H7 (cell line): ENCODE measurements around the gene KRTAP5-7. TPM values are rescaled to one million over a fixed set of nuclear protein-coding genes. Genes with fewer than 3 reads are reported as not detected.
A peak's percentile ranks its signal among the peaks of the same experiment; 100 is the strongest.
"Not testable (repeated sequence)": the region's sequence is repeated elsewhere in the genome, so short reads cannot be mapped to it uniquely, and the experiment has no call there.

Experiments used
- DNase-seq: peaks from one replicate; pipeline ENCODE4 v3.0.0; 2012
- H3K27me3 ChIP-seq: 2 replicates; pipeline ENCODE4 v1.6.0; 2011; ENCODE audit warnings: mild to moderate bottlenecking, low read length; ENCODE audit not compliant: control insufficient read depth, insufficient read depth
- H3K36me3 ChIP-seq: replicated peaks from 2 replicates; pipeline ENCODE4 v1.5.1; 2011; ENCODE audit warnings: low read length; ENCODE audit not compliant: control insufficient read depth, insufficient read depth
- H3K4me3 ChIP-seq: 2 replicates; pipeline ENCODE4 v1.5.1; 2011; ENCODE audit warnings: low read depth, mild to moderate bottlenecking, control low read depth, low read length, moderate library complexity; ENCODE audit not compliant: insufficient read depth
- total RNA-seq: library from RNA; depleted of rRNA; stranded (reverse); fragments of >200 nt; shearing (Covaris generic); gene quantifications from 2 replicates; pipeline ENCODE4 v1.2.3, GENCODE V29; 2014

The KRTAP5-7 gene
- total RNA-seq, 1 experiment from 2014 or later, result not detected

- Histone ChIP-seq H3K27me3 (no peaks in the 10 kb centered on the region), H3K36me3 (no peaks in the 10 kb centered on the region), H3K4me3 (no peak overlapping the region)
- no peak for DNase-seq
These were observed 27.9 kb downstream of the KRTAP5-7 start for GRCh38 chr11:71554996-71555395.

- Histone ChIP-seq H3K27me3 (no peaks in the 10 kb centered on the region), H3K36me3 (no peaks in the 10 kb centered on the region), H3K4me3 (no peak overlapping the region)
- no peak for DNase-seq
These were observed 28.4 kb downstream of the KRTAP5-7 start for GRCh38 chr11:71555508-71555907.

- H3K36me3 ChIP-seq, result no peaks in the 10 kb centered on the region
- no peak for DNase-seq
- H3K27me3 ChIP-seq, result no peaks in the 10 kb centered on the region
These were observed 29.0 kb downstream of the KRTAP5-7 start for GRCh38 chr11:71556018-71556417.

GRCh38 chr11:71557257-71557656, 30.2 kb downstream of the KRTAP5-7 start:
- no peak for DNase-seq
- no peaks in the 10 kb centered on the region for H3K36me3 ChIP-seq
- no peaks in the 10 kb centered on the region for H3K27me3 ChIP-seq
- no peak overlapping the region for H3K4me3 ChIP-seq

More at GRCh38 chr11:71556018-71556417, 29.0 kb downstream of the KRTAP5-7 start:
- no peak overlapping the region for H3K4me3 ChIP-seq

- DNase-seq, result no peak
- no peaks in the 10 kb centered on the region for H3K36me3 ChIP-seq
- no peaks in the 10 kb centered on the region for H3K27me3 ChIP-seq
- H3K4me3 ChIP-seq, result no peak overlapping the region
These were observed 31.9 kb downstream of the KRTAP5-7 start for GRCh38 chr11:71558996-71559395.

GRCh38 chr11:71562120-71562519, 35.1 kb downstream of the KRTAP5-7 start:
- no peak for DNase-seq
- Histone ChIP-seq H3K36me3 (no peaks in the 10 kb centered on the region), H3K4me3 (no peak overlapping the region), H3K27me3 (no peaks in the 10 kb centered on the region)

GRCh38 chr11:71563406-71563805, 36.3 kb downstream of the KRTAP5-7 start:
- no peak overlapping the region for H3K4me3 ChIP-seq
- no peaks in the 10 kb centered on the region for H3K27me3 ChIP-seq
- H3K36me3 ChIP-seq, result no peaks in the 10 kb centered on the region
- DNase-seq, result peak; percentile 88

- no peak for DNase-seq
- Histone ChIP-seq H3K36me3 (no peaks in the 10 kb centered on the region), H3K27me3 (0 out of 2 replicates have a peak, but pooled peaks cover 1% of the 10 kb centered on the region), H3K4me3 (no peak overlapping the region)
These were observed 37.4 kb downstream of the KRTAP5-7 start for GRCh38 chr11:71564430-71564829.

GRCh38 chr11:71565263-71565662, 38.2 kb downstream of the KRTAP5-7 start, which contains the start of gene KRTAP5-10:
TSS of gene KRTAP5-10 (plus strand) at chr11:71565563. CDS start at chr11:71565588, 25 bp downstream.
- no peak within 1 kb of the TSS for H3K4me3 ChIP-seq
- H3K27me3 ChIP-seq, result 0 out of 2 replicates have a peak, but pooled peaks cover 1% of the 10 kb centered on the region
- no peaks in the 10 kb centered on the region for H3K36me3 ChIP-seq
- no peak for DNase-seq

GRCh38 chr11:71566081-71566620, 39.1 kb downstream of the KRTAP5-7 start:
- peak; percentile 20 for DNase-seq

GRCh38 chr11:71566626-71567599, 39.8 kb downstream of the KRTAP5-7 start:
- H3K27me3 ChIP-seq, H3K36me3 ChIP-seq, H3K4me3 ChIP-seq: not testable (repeated sequence)
- peak; percentile 24 for DNase-seq

More at GRCh38 chr11:71566081-71566620, 39.1 kb downstream of the KRTAP5-7 start:
- H3K36me3 ChIP-seq, result no peaks in the 10 kb centered on the region
- 0 out of 2 replicates have a peak, but pooled peaks cover 1% of the 10 kb centered on the region for H3K27me3 ChIP-seq
- no peak overlapping the region for H3K4me3 ChIP-seq

- H3K27me3 ChIP-seq, H3K4me3 ChIP-seq, H3K36me3 ChIP-seq, DNase-seq: not testable (repeated sequence)
These were observed 40.6 kb downstream of the KRTAP5-7 start for GRCh38 chr11:71567633-71568032.

- DNase-seq, result peak; percentile 42
- H3K4me3 ChIP-seq, result no peak overlapping the region
- H3K27me3 ChIP-seq, result 0 out of 2 replicates have a peak, but pooled peaks cover 1% of the 10 kb centered on the region
- H3K36me3 ChIP-seq, result no peaks in the 10 kb centered on the region
These were observed 41.8 kb downstream of the KRTAP5-7 start for GRCh38 chr11:71568704-71569349.

GRCh38 chr11:71571101-71571850, 44.2 kb downstream of the KRTAP5-7 start:
- not testable (repeated sequence) for H3K36me3 ChIP-seq, H3K27me3 ChIP-seq, DNase-seq, H3K4me3 ChIP-seq
